HG03045 (cell line): Measurements from ENCODE around the gene POLR2I.

Experiments used
- ATAC-seq: cut with Tn5 transposase; IDR thresholded peaks from one replicate; pipeline ENCODE4 v1.9.1; 2021; ENCODE audit warnings: mild to moderate bottlenecking, moderate library complexity; ENCODE audit not compliant: unreplicated experiment

The POLR2I gene

GRCh38 chr19:36064826-36065225 lies 49.8 kb downstream of the POLR2I start:
- no peak for ATAC-seq
